ENCODE measurements around the gene MAP3K14. TPM values are rescaled to one million over a fixed set of nuclear protein-coding genes. Genes with fewer than 3 reads are reported as not detected.
A peak's percentile ranks its signal among the peaks of the same experiment; 100 is the strongest.

MAP3K14 gene
- total and polyA plus RNA-seq, 10 of the 15 experiments (the other 5 are each of a cell fraction or from before 2014, with no cell fraction given), result 2.1 to 33.3 (median 19.7) TPM

- no peak for TF ChIP-seq E4F1 (IDR thresholded peaks at IDR 0.05; ENCODE audit: borderline replicate concordance, partially characterized antibody)
- no peak for TF ChIP-seq SP1 (IDR thresholded peaks at IDR 0.05; ENCODE audit: low read depth, low read length)
- TF ChIP-seq EED (IDR thresholded peaks at IDR 0.05; ENCODE audit: low read depth), result no peak
- TF ChIP-seq TCF12 (IDR thresholded peaks at IDR 0.05; ENCODE audit: low read depth, low read length), result no peak
- TF ChIP-seq JUNB (IDR thresholded peaks at IDR 0.05), result no peak; the same call in 1 of the 2 replicates
- peak; percentile 27; the same call in 1 of the 2 replicates for TF ChIP-seq LARP7 (IDR thresholded peaks at IDR 0.05)
- no peak for TF ChIP-seq YY1 (IDR thresholded peaks at IDR 0.05; ENCODE audit: low read depth, low read length)
- TF ChIP-seq KLF5 (IDR thresholded peaks at IDR 0.05; ENCODE audit: partially characterized antibody), result peak; percentile 11
- peak; percentile 61 for TF ChIP-seq USF1 (IDR thresholded peaks at IDR 0.05; ENCODE audit: borderline replicate concordance, extremely low read length, insufficient read depth, low read depth, low read length)
- 0 out of 2 replicates have a peak, but pooled peaks have one; percentile 19 for TF ChIP-seq IKZF1 (conservative IDR thresholded peaks at IDR 0.05)
- no peak for TF ChIP-seq GABPA (IDR thresholded peaks at IDR 0.05; ENCODE audit: low read depth)
- TF ChIP-seq KAT2A (conservative IDR thresholded peaks at IDR 0.05; ENCODE audit: control insufficient read depth, low read depth, low read length), result no peak
- peak; percentile 42; the same call in 1 of the 2 replicates for TF ChIP-seq ZNF592 (IDR thresholded peaks at IDR 0.05)
- TF ChIP-seq HDAC6 (IDR thresholded peaks at IDR 0.05; ENCODE audit: unreplicated experiment), result no peak
- TF ChIP-seq DPF2 (IDR thresholded peaks at IDR 0.05), result no peak
- no peak for TF ChIP-seq NFYB (IDR thresholded peaks at IDR 0.05; ENCODE audit: insufficient read depth, low read depth, low read length)
- TF ChIP-seq ATF2 (IDR thresholded peaks at IDR 0.05; ENCODE audit: low read length), result no peak; the same call in 1 of the 2 replicates
- no peak for TF ChIP-seq ZNF274 (IDR thresholded peaks at IDR 0.05; ENCODE audit: insufficient read depth, insufficient read length)
- 0 out of 2 replicates have a peak, but pooled peaks have one; percentile 4 for TF ChIP-seq RBBP5 (conservative IDR thresholded peaks at IDR 0.05)
These were observed 4.1 kb downstream of the MAP3K14 start (continued) for GRCh38 chr17:45312477-45313420.

Measured in GM12878 (cell line).